Measurements from ENCODE around the gene FANCF.
"Not testable (repeated sequence)": the region's sequence is repeated elsewhere in the genome, so short reads cannot be mapped to it uniquely, and the experiment has no call there.

The FANCF gene

GRCh38 chr11:22657101-22657694 is 31.6 kb upstream of the FANCF start:
- no peak for TF ChIP-seq GABPA (IDR thresholded peaks at IDR 0.05; ENCODE audit: low read depth)
- TF ChIP-seq REST (IDR thresholded peaks at IDR 0.05; ENCODE audit: insufficient replicate concordance, low read depth): no peak
- no peak for TF ChIP-seq CTCF (IDR thresholded peaks at IDR 0.05; ENCODE audit: insufficient read depth, low read length)
- TF ChIP-seq SPI1 (IDR thresholded peaks at IDR 0.05; ENCODE audit: borderline replicate concordance, low read depth): no peak
- no peak for TF ChIP-seq POLR2AphosphoS5 (IDR thresholded peaks at IDR 0.05; ENCODE audit: low read depth)
- no peaks in the 10 kb centered on the region for H3K27me3 ChIP-seq (ENCODE audit: insufficient read depth, poor library complexity, severe bottlenecking)
- no peak for DNase-seq (ENCODE audit: low read depth in 1 of 2, low spot score in 1 of 2)
- H3K27ac ChIP-seq (replicated peaks): no peak overlapping the region
- no peak overlapping the region for H3K4me3 ChIP-seq (replicated peaks; ENCODE audit: insufficient read depth, low read length)

- Histone ChIP-seq H3K4me3 (replicated peaks; ENCODE audit: insufficient read depth, low read length) (no peak overlapping the region), H3K27ac (replicated peaks) (no peak overlapping the region), H3K27me3 (ENCODE audit: insufficient read depth, poor library complexity, severe bottlenecking) (no peaks in the 10 kb centered on the region)
- TF ChIP-seq POLR2AphosphoS5 (IDR thresholded peaks at IDR 0.05; ENCODE audit: low read depth) (no peak), SPI1 (IDR thresholded peaks at IDR 0.05; ENCODE audit: borderline replicate concordance, low read depth) (no peak), GABPA (IDR thresholded peaks at IDR 0.05; ENCODE audit: low read depth) (no peak)
- DNase-seq (ENCODE audit: low read depth in 1 of 2, low spot score in 1 of 2): no peak
These were observed 30.5 kb upstream of the FANCF start for GRCh38 chr11:22656130-22656529.

- not testable (repeated sequence) for H3K27me3 ChIP-seq (ENCODE audit: insufficient read depth, poor library complexity, severe bottlenecking); H3K27ac ChIP-seq (replicated peaks); H3K4me3 ChIP-seq (replicated peaks; ENCODE audit: insufficient read depth, low read length); DNase-seq (ENCODE audit: low read depth in 1 of 2, low spot score in 1 of 2)
These were observed 26.7 kb upstream of the FANCF start for GRCh38 chr11:22652346-22652745.

- Histone ChIP-seq H3K4me3 (replicated peaks; ENCODE audit: insufficient read depth, low read length) (no peak overlapping the region), H3K27ac (replicated peaks) (no peak overlapping the region), H3K27me3 (ENCODE audit: insufficient read depth, poor library complexity, severe bottlenecking) (no peaks in the 10 kb centered on the region)
- TF ChIP-seq POLR2AphosphoS5 (IDR thresholded peaks at IDR 0.05; ENCODE audit: low read depth): no peak
- TF ChIP-seq CTCF (IDR thresholded peaks at IDR 0.05; ENCODE audit: insufficient read depth, low read length): no peak
- TF ChIP-seq GABPA (IDR thresholded peaks at IDR 0.05; ENCODE audit: low read depth): no peak
- no peak for TF ChIP-seq REST (IDR thresholded peaks at IDR 0.05; ENCODE audit: insufficient replicate concordance, low read depth)
- no peak for TF ChIP-seq SPI1 (IDR thresholded peaks at IDR 0.05; ENCODE audit: borderline replicate concordance, low read depth)
- DNase-seq (ENCODE audit: low read depth in 1 of 2, low spot score in 1 of 2): no peak
These were observed 15.9 kb upstream of the FANCF start for GRCh38 chr11:22641559-22641958.

- DNase-seq (ENCODE audit: low read depth in 1 of 2, low spot score in 1 of 2): no peak
- no peak overlapping the region for H3K4me3 ChIP-seq (replicated peaks; ENCODE audit: insufficient read depth, low read length)
- TF ChIP-seq CTCF (IDR thresholded peaks at IDR 0.05; ENCODE audit: insufficient read depth, low read length) (no peak), GABPA (IDR thresholded peaks at IDR 0.05; ENCODE audit: low read depth) (no peak), POLR2AphosphoS5 (IDR thresholded peaks at IDR 0.05; ENCODE audit: low read depth) (no peak), REST (IDR thresholded peaks at IDR 0.05; ENCODE audit: insufficient replicate concordance, low read depth) (no peak), SPI1 (IDR thresholded peaks at IDR 0.05; ENCODE audit: borderline replicate concordance, low read depth) (no peak)
- H3K27me3 ChIP-seq (ENCODE audit: insufficient read depth, poor library complexity, severe bottlenecking): no peaks in the 10 kb centered on the region
- no peak overlapping the region for H3K27ac ChIP-seq (replicated peaks)
These were observed 15.2 kb upstream of the FANCF start for GRCh38 chr11:22640862-22641261.
